Lower leg skin (tissue), 4 donors: ENCODE data around the gene COMMD7. TPM values are rescaled to one million over a fixed set of nuclear protein-coding genes. Genes with fewer than 3 reads are reported as not detected.

Experiments used
- DNase-seq, 2 donors: peaks; one replicate each; pipeline ENCODE4 v3.0.0-alpha.2; 2019; ENCODE audit warnings: low spot score in 2 of 2
- H3K4me3 ChIP-seq: fragments of 200-600 bp; sonication (generic); 2 replicates; pipeline ENCODE4 v1.5.1; 2017; ENCODE audit warnings: mild to moderate bottlenecking, low read depth; ENCODE audit not compliant: poor library complexity, severe bottlenecking
- CTCF ChIP-seq, 3 donors: fragments of 450-650 bp; IDR thresholded peaks; one replicate each; pipeline ENCODE4 v1.5.1; 2016; ENCODE audit warnings: antibody characterized with exemption in 3 of 3, mild to moderate bottlenecking in 3 of 3, moderate library complexity in 2 of 3
- POLR2A ChIP-seq, 2 donors: fragments of 450-650 bp; IDR thresholded peaks; one replicate each; pipeline ENCODE4 v1.6.1; 2016 to 2017; ENCODE audit warnings: antibody characterized with exemption in 2 of 2, mild to moderate bottlenecking in 1 of 2, moderate library complexity in 1 of 2
- WGBS, 2 donors: methylation state at CpG; one replicate each; pipeline ENCODE4 v1.1.5; 2018; 5-methylcytosine and 5-hydroxymethylcytosine counted together
- intact Hi-C: fragments of 100-400 bp; cut with DNase I; formaldehyde crosslinking; loops from one replicate; pipeline ENCODE4 v1.15.0; 2023; ENCODE audit warnings: low total_unique reads
- total RNA-seq, 4 donors: library from RNA; depleted of rRNA; stranded (reverse); fragments of >200 nt; gene quantifications; one replicate each; pipeline ENCODE4 v1.1.0, GENCODE V29; 2016

The COMMD7 gene
- total RNA-seq, 4 donors from 2014 or later: 16.9 to 21.0 (median 18.7) TPM

- DNase-seq: no peak
- H3K4me3 ChIP-seq: no peak overlapping the region
- no peak for TF ChIP-seq POLR2A (IDR thresholded peaks at IDR 0.05)
- no peak for TF ChIP-seq CTCF (IDR thresholded peaks at IDR 0.05)
- intact Hi-C loops: no loop called here
- 51 to 57% methylated on average over 6 to 9 of the region's 9 CpGs for WGBS, 2 donors
Observed at GRCh38 chr20:32664678-32665159, 78.5 kb downstream of the COMMD7 start.

DNA sequence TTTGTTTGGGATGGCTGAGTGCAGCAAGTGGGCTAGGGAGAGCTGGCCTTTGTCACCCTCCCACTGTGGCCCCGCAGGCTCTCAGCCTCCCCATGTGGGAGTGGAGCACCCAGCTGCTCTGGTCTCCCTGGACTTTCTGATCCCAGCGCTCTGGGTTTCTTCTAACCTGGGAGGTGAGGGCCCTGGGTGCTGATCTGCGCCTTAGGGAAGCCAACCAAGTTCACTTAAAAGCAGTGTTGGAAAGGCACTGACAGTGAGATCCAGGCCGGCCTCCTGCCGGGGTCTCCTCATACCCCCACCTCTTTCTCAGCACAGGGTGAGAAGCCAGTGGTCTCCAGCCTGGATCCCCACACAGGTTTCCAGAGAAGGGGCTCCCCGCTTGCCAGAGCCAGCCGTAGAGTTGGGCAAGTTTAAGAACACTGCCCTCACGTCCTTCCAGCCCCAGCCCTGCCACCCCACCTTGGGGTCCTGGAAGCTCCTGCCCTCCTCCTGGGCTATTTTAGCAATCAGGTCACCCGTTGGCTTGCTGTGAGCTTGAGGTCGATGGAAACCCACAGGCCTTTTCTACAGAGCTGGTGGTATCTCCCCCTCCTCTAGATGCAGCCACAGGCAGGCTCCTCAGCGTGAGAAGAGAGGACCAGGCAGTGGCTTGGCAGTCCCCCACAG is 79.1 kb downstream of the COMMD7 start:
- TF ChIP-seq CTCF (IDR thresholded peaks at IDR 0.05) (no peak), POLR2A (IDR thresholded peaks at IDR 0.05) (no peak)
- no peak overlapping the region for H3K4me3 ChIP-seq
- DNase-seq: no peak
- 89 to 94% methylated on average over 11 of the region's 11 CpGs for WGBS, 2 donors
- intact Hi-C loops: no loop called here

- DNase-seq: no peak
- no peak overlapping the region for H3K4me3 ChIP-seq
- intact Hi-C loops: no loop called here
- WGBS, 2 donors: 76 to 81% methylated on average over 6 of the region's 6 CpGs
- TF ChIP-seq POLR2A (IDR thresholded peaks at IDR 0.05) (no peak), CTCF (IDR thresholded peaks at IDR 0.05) (no peak)
Observed at GRCh38 chr20:32663335-32664011, 79.8 kb downstream of the COMMD7 start.

GRCh38 chr20:32661820-32662528 is 81.3 kb downstream of the COMMD7 start:
- H3K4me3 ChIP-seq: no peak overlapping the region
- TF ChIP-seq POLR2A (IDR thresholded peaks at IDR 0.05) (no peak), CTCF (IDR thresholded peaks at IDR 0.05) (no peak)
- intact Hi-C loops: no loop called here
- 82 to 95% methylated on average over 10 of the region's 10 CpGs for WGBS, 2 donors
- DNase-seq: no peak

- intact Hi-C loops: no loop called here
- TF ChIP-seq POLR2A (IDR thresholded peaks at IDR 0.05): no peak
- TF ChIP-seq CTCF (IDR thresholded peaks at IDR 0.05): no peak
- 89 to 90% methylated on average over 8 of the region's 8 CpGs for WGBS, 2 donors
- no peak for DNase-seq
- H3K4me3 ChIP-seq: no peak overlapping the region
Observed at GRCh38 chr20:32660661-32661060, 82.6 kb downstream of the COMMD7 start.
